Measurements from ENCODE around the gene B4GALT1.

B4GALT1 gene

GRCh38 chr9:33123407-33124031, 43.6 kb downstream of the B4GALT1 start:
- Histone ChIP-seq H3K4me3 (ENCODE audit: low read depth, low read length) (no peak overlapping the region), H3K4me2 (ENCODE audit: low read length) (no peak overlapping the region), H3K4me1 (peaks cover 14% of the 10 kb centered on the region), H3K9me3 (ENCODE audit: control insufficient read depth, low read length) (no peaks in the 10 kb centered on the region), H3K79me2 (peaks cover 12% of the 10 kb centered on the region), H3K27ac (no peak overlapping the region), H3K27me3 (ENCODE audit: control insufficient read depth, insufficient read depth, low read length) (no peaks in the 10 kb centered on the region), H3K9ac (no peak overlapping the region), H3K36me3 (ENCODE audit: control insufficient read depth, insufficient read depth, low read length) (no peaks in the 10 kb centered on the region), H2AFZ (no peak overlapping the region)
- TF ChIP-seq, protein P1, sequence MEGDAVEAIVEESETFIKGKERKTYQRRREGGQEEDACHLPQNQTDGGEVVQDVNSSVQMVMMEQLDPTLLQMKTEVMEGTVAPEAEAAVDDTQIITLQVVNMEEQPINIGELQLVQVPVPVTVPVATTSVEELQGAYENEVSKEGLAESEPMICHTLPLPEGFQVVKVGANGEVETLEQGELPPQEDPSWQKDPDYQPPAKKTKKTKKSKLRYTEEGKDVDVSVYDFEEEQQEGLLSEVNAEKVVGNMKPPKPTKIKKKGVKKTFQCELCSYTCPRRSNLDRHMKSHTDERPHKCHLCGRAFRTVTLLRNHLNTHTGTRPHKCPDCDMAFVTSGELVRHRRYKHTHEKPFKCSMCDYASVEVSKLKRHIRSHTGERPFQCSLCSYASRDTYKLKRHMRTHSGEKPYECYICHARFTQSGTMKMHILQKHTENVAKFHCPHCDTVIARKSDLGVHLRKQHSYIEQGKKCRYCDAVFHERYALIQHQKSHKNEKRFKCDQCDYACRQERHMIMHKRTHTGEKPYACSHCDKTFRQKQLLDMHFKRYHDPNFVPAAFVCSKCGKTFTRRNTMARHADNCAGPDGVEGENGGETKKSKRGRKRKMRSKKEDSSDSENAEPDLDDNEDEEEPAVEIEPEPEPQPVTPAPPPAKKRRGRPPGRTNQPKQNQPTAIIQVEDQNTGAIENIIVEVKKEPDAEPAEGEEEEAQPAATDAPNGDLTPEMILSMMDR (IDR thresholded peaks at IDR 0.05) = no peak

GRCh38 chr9:33120620-33121019, 46.5 kb downstream of the B4GALT1 start:
- H3K4me3 ChIP-seq (ENCODE audit: low read depth, low read length) = no peak overlapping the region
- H2AFZ ChIP-seq = no peak overlapping the region
- H3K4me2 ChIP-seq (ENCODE audit: low read length) = no peak overlapping the region
- H3K79me2 ChIP-seq = peaks cover 15% of the 10 kb centered on the region
- H3K4me1 ChIP-seq = peaks cover 8% of the 10 kb centered on the region
- TF ChIP-seq, protein P1 (IDR thresholded peaks at IDR 0.05) = no peak
- no peak overlapping the region for H3K9ac ChIP-seq
- no peaks in the 10 kb centered on the region for H3K27me3 ChIP-seq (ENCODE audit: control insufficient read depth, insufficient read depth, low read length)
- no peak overlapping the region for H3K27ac ChIP-seq
- H3K36me3 ChIP-seq (ENCODE audit: control insufficient read depth, insufficient read depth, low read length) = no peaks in the 10 kb centered on the region
- H3K9me3 ChIP-seq (ENCODE audit: control insufficient read depth, low read length) = no peaks in the 10 kb centered on the region

- Histone ChIP-seq H3K27ac (no peak overlapping the region), H2AFZ (no peak overlapping the region), H3K4me3 (ENCODE audit: low read depth, low read length) (no peak overlapping the region), H3K79me2 (peaks cover 12% of the 10 kb centered on the region), H3K9ac (no peak overlapping the region), H3K9me3 (ENCODE audit: control insufficient read depth, low read length) (no peaks in the 10 kb centered on the region), H3K27me3 (ENCODE audit: control insufficient read depth, insufficient read depth, low read length) (no peaks in the 10 kb centered on the region), H3K4me1 (no peaks in the 10 kb centered on the region), H3K36me3 (ENCODE audit: control insufficient read depth, insufficient read depth, low read length) (no peaks in the 10 kb centered on the region), H3K4me2 (ENCODE audit: low read length) (no peak overlapping the region)
- TF ChIP-seq, protein P1 (IDR thresholded peaks at IDR 0.05) = no peak
Measured at GRCh38 chr9:33117796-33118195, 49.3 kb downstream of the B4GALT1 start.

DNA sequence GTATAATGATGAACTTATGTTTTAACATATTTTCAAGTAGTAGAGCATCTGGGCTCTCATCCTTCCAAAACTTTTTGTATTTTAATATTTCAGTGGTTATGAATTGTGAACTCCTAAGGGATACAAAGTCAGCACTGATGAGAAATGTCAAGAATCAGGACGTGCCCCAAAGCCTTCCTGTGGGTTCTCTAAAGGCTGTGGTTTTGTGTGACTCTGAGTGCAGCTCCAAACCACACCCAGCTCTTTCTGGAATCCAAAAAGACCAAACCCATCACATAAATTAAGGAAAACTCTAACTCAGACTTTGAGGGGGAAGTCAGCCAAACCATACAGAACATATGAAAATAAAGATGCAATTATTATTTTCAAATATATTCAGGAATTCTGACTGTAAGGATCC, 49.8 kb downstream of the B4GALT1 start:
- H3K27me3 ChIP-seq (ENCODE audit: control insufficient read depth, insufficient read depth, low read length) = no peaks in the 10 kb centered on the region
- no peak overlapping the region for H3K4me2 ChIP-seq (ENCODE audit: low read length)
- no peaks in the 10 kb centered on the region for H3K9me3 ChIP-seq (ENCODE audit: control insufficient read depth, low read length)
- H3K79me2 ChIP-seq = peaks cover 12% of the 10 kb centered on the region
- no peak overlapping the region for H3K4me3 ChIP-seq (ENCODE audit: low read depth, low read length)
- no peak overlapping the region for H3K9ac ChIP-seq
- H3K4me1 ChIP-seq = no peaks in the 10 kb centered on the region
- no peak overlapping the region for H3K27ac ChIP-seq
- H2AFZ ChIP-seq = no peak overlapping the region
- TF ChIP-seq, protein P1 (IDR thresholded peaks at IDR 0.05) = no peak
- H3K36me3 ChIP-seq (ENCODE audit: control insufficient read depth, insufficient read depth, low read length) = no peaks in the 10 kb centered on the region

- no peaks in the 10 kb centered on the region for H3K36me3 ChIP-seq (ENCODE audit: control insufficient read depth, insufficient read depth, low read length)
Measured at GRCh38 chr9:33116860-33117259, 50.3 kb downstream of the B4GALT1 start.

More at GRCh38 chr9:33116860-33117259, 50.3 kb downstream of the B4GALT1 start:
- Histone ChIP-seq H2AFZ (no peak overlapping the region), H3K4me3 (ENCODE audit: low read depth, low read length) (no peak overlapping the region), H3K27ac (no peak overlapping the region), H3K79me2 (peaks cover 11% of the 10 kb centered on the region), H3K27me3 (ENCODE audit: control insufficient read depth, insufficient read depth, low read length) (no peaks in the 10 kb centered on the region), H3K4me2 (ENCODE audit: low read length) (no peak overlapping the region), H3K9me3 (ENCODE audit: control insufficient read depth, low read length) (no peaks in the 10 kb centered on the region), H3K9ac (no peak overlapping the region), H3K4me1 (no peaks in the 10 kb centered on the region)
- TF ChIP-seq, protein P1 (IDR thresholded peaks at IDR 0.05) = no peak

Data from parathyroid adenoma (tissue), 2 donors.